ENCODE measurements around the gene CAPS2. TPM values are rescaled to one million over a fixed set of nuclear protein-coding genes. Genes with fewer than 3 reads are reported as not detected.

CAPS2 gene
- polyA plus RNA-seq, 3 donors from 2014 or later, result 6.2 to 7.9 (median 6.2) TPM

- H3K27ac Mint-ChIP-seq, result no peak within 1 kb of the TSS
- H3K9me3 Mint-ChIP-seq, result no peaks in the 10 kb centered on the region
- peak; percentile 64 to 73 (median 66) for DNase-seq
- peak within 1 kb of the TSS; percentile 60 to 80 (median 71) for H3K4me3 Mint-ChIP-seq
- peaks cover 17 to 19% of the 10 kb centered on the region in 2 donors for H3K4me1 Mint-ChIP-seq
- H3K36me3 Mint-ChIP-seq, result no peaks in the 10 kb centered on the region
- H3K27me3 Mint-ChIP-seq (ENCODE audit: low read depth in 3 of 3), result peaks cover under 1 to 23% (median 6%) of the 10 kb centered on the region in 3 donors
Observed at GRCh38 chr12:75334384-75335030, 4.4 kb upstream of the CAPS2 start, which contains the start of gene GLIPR1L1. Gene GLIPR1L1 (plus strand): TSS chr12:75334670. CDS start chr12:75334729, 59 bp downstream.

GRCh38 chr12:75327642-75328041, 2.5 kb downstream of the CAPS2 start:
- Mint-ChIP-seq H3K27me3 (ENCODE audit: low read depth in 3 of 3) (peaks cover 0 to 18% (median 0%) of the 10 kb centered on the region in 3 donors), H3K4me3 (no peak overlapping the region), H3K4me1 (peaks cover 10 to 18% of the 10 kb centered on the region in 2 donors), H3K9me3 (no peaks in the 10 kb centered on the region), H3K36me3 (no peaks in the 10 kb centered on the region), H3K27ac (no peak overlapping the region)
- DNase-seq, result no peak

- no peak for DNase-seq
- peaks cover 0 to under 1% of the 10 kb centered on the region in 2 donors for H3K4me1 Mint-ChIP-seq
- no peaks in the 10 kb centered on the region for H3K36me3 Mint-ChIP-seq
- H3K27me3 Mint-ChIP-seq (ENCODE audit: low read depth in 3 of 3), result peaks cover 0 to 7% (median 3%) of the 10 kb centered on the region in 3 donors
- H3K4me3 Mint-ChIP-seq, result no peak overlapping the region
- no peak overlapping the region for H3K27ac Mint-ChIP-seq
- H3K9me3 Mint-ChIP-seq, result no peaks in the 10 kb centered on the region
Observed at GRCh38 chr12:75323663-75324062, 6.5 kb downstream of the CAPS2 start.

GRCh38 chr12:75322464-75322863, 7.7 kb downstream of the CAPS2 start:
- no peak for DNase-seq
- H3K27me3 Mint-ChIP-seq (ENCODE audit: low read depth in 3 of 3), result peaks cover 0 to 6% (median 3%) of the 10 kb centered on the region in 3 donors
- no peak overlapping the region for H3K27ac Mint-ChIP-seq
- no peak overlapping the region for H3K4me3 Mint-ChIP-seq
- no peaks in the 10 kb centered on the region for H3K36me3 Mint-ChIP-seq
- H3K4me1 Mint-ChIP-seq, result no peaks in the 10 kb centered on the region
- H3K9me3 Mint-ChIP-seq, result no peaks in the 10 kb centered on the region

- Mint-ChIP-seq H3K9me3 (no peaks in the 10 kb centered on the region), H3K36me3 (no peaks in the 10 kb centered on the region), H3K27me3 (ENCODE audit: low read depth in 3 of 3) (peaks cover 0 to 4% (median 4%) of the 10 kb centered on the region in 3 donors), H3K27ac (no peak overlapping the region), H3K4me3 (no peak overlapping the region), H3K4me1 (no peaks in the 10 kb centered on the region)
- DNase-seq, result no peak
Observed at GRCh38 chr12:75317784-75318183, 12.3 kb downstream of the CAPS2 start.

GRCh38 chr12:75315518-75315917, 14.6 kb downstream of the CAPS2 start:
- DNase-seq, result no peak
- peaks cover 0 to 4% (median 1%) of the 10 kb centered on the region in 3 donors for H3K27me3 Mint-ChIP-seq (ENCODE audit: low read depth in 3 of 3)
- H3K36me3 Mint-ChIP-seq, result peaks cover 0 to 3% (median 0%) of the 10 kb centered on the region in 3 donors
- H3K4me3 Mint-ChIP-seq, result no peak overlapping the region
- H3K27ac Mint-ChIP-seq, result no peak overlapping the region
- H3K9me3 Mint-ChIP-seq, result no peaks in the 10 kb centered on the region
- no peaks in the 10 kb centered on the region for H3K4me1 Mint-ChIP-seq

- no peak overlapping the region for H3K4me3 Mint-ChIP-seq
- no peaks in the 10 kb centered on the region for H3K9me3 Mint-ChIP-seq
- DNase-seq, result no peak
- H3K36me3 Mint-ChIP-seq, result peaks cover 0 to 12% (median 4%) of the 10 kb centered on the region in 3 donors
- H3K27me3 Mint-ChIP-seq (ENCODE audit: low read depth in 3 of 3), result peaks cover 0 to 1% (median 0%) of the 10 kb centered on the region in 3 donors
- H3K27ac Mint-ChIP-seq, result no peak overlapping the region
- H3K4me1 Mint-ChIP-seq, result no peaks in the 10 kb centered on the region
Observed at GRCh38 chr12:75311369-75311768, 18.8 kb downstream of the CAPS2 start.

- no peak overlapping the region for H3K27ac Mint-ChIP-seq
- H3K36me3 Mint-ChIP-seq, result peaks cover 0 to 16% (median 4%) of the 10 kb centered on the region in 3 donors
- DNase-seq, result no peak
- H3K4me1 Mint-ChIP-seq, result no peaks in the 10 kb centered on the region
- no peak overlapping the region for H3K4me3 Mint-ChIP-seq
- H3K9me3 Mint-ChIP-seq, result no peaks in the 10 kb centered on the region
- H3K27me3 Mint-ChIP-seq (ENCODE audit: low read depth in 3 of 3), result no peaks in the 10 kb centered on the region
Observed at GRCh38 chr12:75308279-75308678, 21.8 kb downstream of the CAPS2 start.

GRCh38 chr12:75305412-75306332, 24.5 kb downstream of the CAPS2 start:
- no peaks in the 10 kb centered on the region for H3K9me3 Mint-ChIP-seq
- H3K36me3 Mint-ChIP-seq, result peaks cover 0 to 13% (median 4%) of the 10 kb centered on the region in 3 donors
- H3K4me3 Mint-ChIP-seq, result no peak overlapping the region
- no peak for DNase-seq
- no peak overlapping the region for H3K27ac Mint-ChIP-seq
- H3K4me1 Mint-ChIP-seq, result no peaks in the 10 kb centered on the region
- no peaks in the 10 kb centered on the region for H3K27me3 Mint-ChIP-seq (ENCODE audit: low read depth in 3 of 3)

GRCh38 chr12:75302781-75303180, 27.3 kb downstream of the CAPS2 start:
- H3K27me3 Mint-ChIP-seq (ENCODE audit: low read depth in 3 of 3), result no peaks in the 10 kb centered on the region
- H3K4me3 Mint-ChIP-seq, result no peak overlapping the region
- no peak overlapping the region for H3K27ac Mint-ChIP-seq
- no peaks in the 10 kb centered on the region for H3K9me3 Mint-ChIP-seq
- H3K36me3 Mint-ChIP-seq, result peaks cover 0 to 9% (median 0%) of the 10 kb centered on the region in 3 donors
- H3K4me1 Mint-ChIP-seq, result no peaks in the 10 kb centered on the region
- no peak for DNase-seq

GRCh38 chr12:75302225-75302624, 27.9 kb downstream of the CAPS2 start:
- DNase-seq, result no peak
- H3K27me3 Mint-ChIP-seq (ENCODE audit: low read depth in 3 of 3), result no peaks in the 10 kb centered on the region
- peaks cover 0 to 14% (median 0%) of the 10 kb centered on the region in 3 donors for H3K36me3 Mint-ChIP-seq
- H3K9me3 Mint-ChIP-seq, result no peaks in the 10 kb centered on the region
- no peaks in the 10 kb centered on the region for H3K4me1 Mint-ChIP-seq
- H3K4me3 Mint-ChIP-seq, result no peak overlapping the region
- no peak overlapping the region for H3K27ac Mint-ChIP-seq

GRCh38 chr12:75294797-75295196, 35.3 kb downstream of the CAPS2 start:
- Mint-ChIP-seq H3K4me3 (no peak overlapping the region), H3K27me3 (ENCODE audit: low read depth in 3 of 3) (peaks cover 0 to 3% (median 0%) of the 10 kb centered on the region in 3 donors), H3K4me1 (no peaks in the 10 kb centered on the region), H3K27ac (no peak overlapping the region), H3K9me3 (no peaks in the 10 kb centered on the region), H3K36me3 (peaks cover 0 to 8% (median 0%) of the 10 kb centered on the region in 3 donors)
- no peak for DNase-seq

- no peaks in the 10 kb centered on the region for H3K4me1 Mint-ChIP-seq
Observed at GRCh38 chr12:75294336-75294735, 35.8 kb downstream of the CAPS2 start.

GRCh38 chr12:75291014-75291413, 39.1 kb downstream of the CAPS2 start:
- Mint-ChIP-seq H3K4me1 (no peaks in the 10 kb centered on the region), H3K27ac (no peak overlapping the region), H3K4me3 (no peak overlapping the region), H3K36me3 (peaks cover 0 to 4% (median 0%) of the 10 kb centered on the region in 3 donors), H3K9me3 (no peaks in the 10 kb centered on the region), H3K27me3 (ENCODE audit: low read depth in 3 of 3) (peaks cover 0 to 3% (median 0%) of the 10 kb centered on the region in 3 donors)
- DNase-seq, result no peak

More at GRCh38 chr12:75294336-75294735, 35.8 kb downstream of the CAPS2 start:
- no peak overlapping the region for H3K4me3 Mint-ChIP-seq
- no peaks in the 10 kb centered on the region for H3K9me3 Mint-ChIP-seq
- DNase-seq, result no peak
- H3K27ac Mint-ChIP-seq, result no peak overlapping the region
- H3K27me3 Mint-ChIP-seq (ENCODE audit: low read depth in 3 of 3), result peaks cover 0 to 3% (median 0%) of the 10 kb centered on the region in 3 donors
- peaks cover 0 to 8% (median 0%) of the 10 kb centered on the region in 3 donors for H3K36me3 Mint-ChIP-seq

Measured in immature natural killer cell (primary cell).